Measurements from ENCODE around the gene ACAA1. TPM values are rescaled to one million over a fixed set of nuclear protein-coding genes. Genes with fewer than 3 reads are reported as not detected.

The ACAA1 gene
- total RNA-seq, 4 donors from 2014 or later, result 24.5 to 31.2 (median 29.3) TPM

- Histone ChIP-seq H3K27me3 (no peaks in the 10 kb centered on the region), H3K36me3 (no peaks in the 10 kb centered on the region), H3K4me1 (no peaks in the 10 kb centered on the region), H3K9me3 (no peaks in the 10 kb centered on the region), H3K4me3 (no peak overlapping the region), H3K27ac (no peak overlapping the region)
- intact Hi-C loops (cut with DNase I; ENCODE audit: low total_unique reads), result no loop called here
- no peak for DNase-seq
- TF ChIP-seq POLR2A (IDR thresholded peaks at IDR 0.05) (no peak), CTCF (IDR thresholded peaks at IDR 0.05 in 4 of 5, conservative IDR thresholded peaks at IDR 0.05 in 1 of 5) (no peak)
- in situ Hi-C loops (cut with MboI; ENCODE audit: low sequenced_read_pairs in 4 of 4), result no loop called here
- no peak for ATAC-seq
Observed at GRCh38 chr3:38154625-38155255, 17.8 kb upstream of the ACAA1 start.

GRCh38 chr3:38154033-38154494 lies 17.1 kb upstream of the ACAA1 start:
- ATAC-seq, result no peak
- no peak for TF ChIP-seq POLR2A (IDR thresholded peaks at IDR 0.05)
- no peak for TF ChIP-seq CTCF (IDR thresholded peaks at IDR 0.05 in 4 of 5, conservative IDR thresholded peaks at IDR 0.05 in 1 of 5)
- no peak overlapping the region for H3K4me3 ChIP-seq
- H3K9me3 ChIP-seq, result no peaks in the 10 kb centered on the region
- no peaks in the 10 kb centered on the region for H3K27me3 ChIP-seq
- H3K36me3 ChIP-seq, result no peaks in the 10 kb centered on the region
- DNase-seq, result no peak
- no peak overlapping the region for H3K27ac ChIP-seq
- in situ Hi-C loops (cut with MboI; ENCODE audit: low sequenced_read_pairs in 4 of 4) (no loop called here), intact Hi-C loops (cut with DNase I; ENCODE audit: low total_unique reads) (no loop called here)
- no peaks in the 10 kb centered on the region for H3K4me1 ChIP-seq

- Histone ChIP-seq H3K36me3 (no peaks in the 10 kb centered on the region), H3K27ac (no peak overlapping the region), H3K9me3 (no peaks in the 10 kb centered on the region), H3K4me1 (no peaks in the 10 kb centered on the region), H3K27me3 (no peaks in the 10 kb centered on the region), H3K4me3 (no peak overlapping the region)
- no peak for TF ChIP-seq POLR2A (IDR thresholded peaks at IDR 0.05)
- TF ChIP-seq CTCF (IDR thresholded peaks at IDR 0.05 in 4 of 5, conservative IDR thresholded peaks at IDR 0.05 in 1 of 5), result no peak
- intact Hi-C loops (cut with DNase I; ENCODE audit: low total_unique reads), result no loop called here
- ATAC-seq (no peak), DNase-seq (no peak)
- in situ Hi-C loops (cut with MboI; ENCODE audit: low sequenced_read_pairs in 4 of 4), result no loop called here
Observed at GRCh38 chr3:38153221-38153620, 16.3 kb upstream of the ACAA1 start.

GRCh38 chr3:38152609-38153008 lies 15.7 kb upstream of the ACAA1 start:
- no peaks in the 10 kb centered on the region for H3K9me3 ChIP-seq
- in situ Hi-C loops (cut with MboI; ENCODE audit: low sequenced_read_pairs in 4 of 4) (no loop called here), intact Hi-C loops (cut with DNase I; ENCODE audit: low total_unique reads) (no loop called here)
- no peak for DNase-seq
- H3K36me3 ChIP-seq, result no peaks in the 10 kb centered on the region
- ATAC-seq, result no peak
- no peak for TF ChIP-seq CTCF (IDR thresholded peaks at IDR 0.05 in 4 of 5, conservative IDR thresholded peaks at IDR 0.05 in 1 of 5)
- no peak for TF ChIP-seq POLR2A (IDR thresholded peaks at IDR 0.05)
- H3K4me3 ChIP-seq, result no peak overlapping the region
- no peaks in the 10 kb centered on the region for H3K27me3 ChIP-seq
- no peak overlapping the region for H3K27ac ChIP-seq
- no peaks in the 10 kb centered on the region for H3K4me1 ChIP-seq
